ENCODE data around the gene RAB27A.
"Not testable (repeated sequence)": the region's sequence is repeated elsewhere in the genome, so short reads cannot be mapped to it uniquely, and the experiment has no call there.

Gene RAB27A

GRCh38 chr15:55281517-55282228, 7.9 kb downstream of the RAB27A start:
- no peak for DNase-seq

GRCh38 chr15:55280589-55280988, 9.0 kb downstream of the RAB27A start:
- DNase-seq, result not testable (repeated sequence)

GRCh38 chr15:55279746-55280351, 9.8 kb downstream of the RAB27A start:
- DNase-seq, result no peak

- DNase-seq, result no peak
These were observed 10.4 kb downstream of the RAB27A start for GRCh38 chr15:55279100-55279745.

- DNase-seq, result no peak
These were observed 11.9 kb downstream of the RAB27A start for GRCh38 chr15:55277715-55278114.

- no peak for DNase-seq
These were observed 12.5 kb downstream of the RAB27A start for GRCh38 chr15:55277116-55277564.

GRCh38 chr15:55276324-55276723, 13.3 kb downstream of the RAB27A start:
- DNase-seq, result no peak

GRCh38 chr15:55270291-55270690, 19.3 kb downstream of the RAB27A start:
- no peak for DNase-seq

GRCh38 chr15:55268176-55268695, 21.4 kb downstream of the RAB27A start:
- no peak for DNase-seq

GRCh38 chr15:55267401-55268175, 22.0 kb downstream of the RAB27A start:
- DNase-seq, result no peak

GRCh38 chr15:55266547-55266946, 23.1 kb downstream of the RAB27A start:
- DNase-seq, result no peak

- no peak for DNase-seq
These were observed 29.0 kb downstream of the RAB27A start for GRCh38 chr15:55260562-55261131.

GRCh38 chr15:55257938-55258337, 31.7 kb downstream of the RAB27A start:
- DNase-seq, result no peak

GRCh38 chr15:55257012-55257670, 32.5 kb downstream of the RAB27A start:
- DNase-seq, result no peak

GRCh38 chr15:55256281-55257011, 33.2 kb downstream of the RAB27A start:
- DNase-seq, result no peak

- DNase-seq, result no peak
These were observed 33.9 kb downstream of the RAB27A start for GRCh38 chr15:55255714-55256113.

GRCh38 chr15:55254916-55255679, 34.5 kb downstream of the RAB27A start:
- no peak for DNase-seq

- DNase-seq, result no peak
These were observed 36.0 kb downstream of the RAB27A start for GRCh38 chr15:55253580-55253979.

GRCh38 chr15:55252201-55252600, 37.4 kb downstream of the RAB27A start:
- DNase-seq, result not testable (repeated sequence)

GRCh38 chr15:55250941-55251340, 38.7 kb downstream of the RAB27A start:
- no peak for DNase-seq

GRCh38 chr15:55250392-55250791, 39.2 kb downstream of the RAB27A start:
- DNase-seq, result no peak

Data from NCI-H774 (cell line).